Loucy (cell line): ENCODE measurements around the gene RDH12.

Experiments used
- EZH2phosphoT487 ChIP-seq: fragments of 200-600 bp; IDR thresholded peaks from 2 replicates; pipeline ENCODE4 v1.6.1; 2018; ENCODE audit warnings: antibody characterized with exemption, mild to moderate bottlenecking, moderate library complexity, borderline replicate concordance
- TF ChIP-seq, protein P1 (sequence below): fragments of 200-600 bp; sonication (generic); conservative IDR thresholded peaks from 2 replicates; pipeline ENCODE4 v1.5.1; 2014; ENCODE audit warnings: mild to moderate bottlenecking, antibody characterized with exemption, low read length

DNA sequence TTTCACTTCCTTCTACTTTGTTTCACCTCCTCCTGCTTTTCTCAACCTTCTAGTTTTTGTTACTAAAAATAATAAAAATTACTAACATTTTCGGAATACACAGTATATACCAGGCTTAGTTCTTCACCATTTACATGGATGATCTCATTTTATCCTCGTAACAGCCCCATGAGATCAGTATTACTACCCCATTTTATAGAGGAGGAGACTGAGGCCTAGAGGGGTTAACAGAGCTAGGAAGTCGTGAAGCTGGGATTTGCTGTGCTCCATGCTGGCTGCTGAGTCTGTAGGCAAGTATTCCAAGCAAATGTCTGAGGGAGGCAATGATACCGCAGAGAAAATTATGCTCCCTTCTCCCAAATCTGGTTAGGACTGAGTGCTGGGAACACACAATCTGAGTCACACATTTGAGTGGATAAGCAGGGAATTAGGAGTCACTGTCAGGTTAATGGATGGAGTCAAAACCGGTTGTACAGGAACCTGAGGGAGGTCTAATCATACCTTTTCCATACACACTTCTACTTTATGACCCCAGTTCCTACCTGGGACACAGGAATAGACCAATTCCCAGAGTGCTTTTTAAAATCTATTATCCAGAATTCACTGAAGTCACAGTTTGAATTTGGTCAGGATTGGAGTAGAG lies 63.6 kb downstream of the RDH12 start:
- TF ChIP-seq, protein P1, sequence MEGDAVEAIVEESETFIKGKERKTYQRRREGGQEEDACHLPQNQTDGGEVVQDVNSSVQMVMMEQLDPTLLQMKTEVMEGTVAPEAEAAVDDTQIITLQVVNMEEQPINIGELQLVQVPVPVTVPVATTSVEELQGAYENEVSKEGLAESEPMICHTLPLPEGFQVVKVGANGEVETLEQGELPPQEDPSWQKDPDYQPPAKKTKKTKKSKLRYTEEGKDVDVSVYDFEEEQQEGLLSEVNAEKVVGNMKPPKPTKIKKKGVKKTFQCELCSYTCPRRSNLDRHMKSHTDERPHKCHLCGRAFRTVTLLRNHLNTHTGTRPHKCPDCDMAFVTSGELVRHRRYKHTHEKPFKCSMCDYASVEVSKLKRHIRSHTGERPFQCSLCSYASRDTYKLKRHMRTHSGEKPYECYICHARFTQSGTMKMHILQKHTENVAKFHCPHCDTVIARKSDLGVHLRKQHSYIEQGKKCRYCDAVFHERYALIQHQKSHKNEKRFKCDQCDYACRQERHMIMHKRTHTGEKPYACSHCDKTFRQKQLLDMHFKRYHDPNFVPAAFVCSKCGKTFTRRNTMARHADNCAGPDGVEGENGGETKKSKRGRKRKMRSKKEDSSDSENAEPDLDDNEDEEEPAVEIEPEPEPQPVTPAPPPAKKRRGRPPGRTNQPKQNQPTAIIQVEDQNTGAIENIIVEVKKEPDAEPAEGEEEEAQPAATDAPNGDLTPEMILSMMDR, result no peak
- no peak for TF ChIP-seq EZH2phosphoT487
